ENCODE measurements around the gene RNU6-1. TPM values are rescaled to one million over a fixed set of nuclear protein-coding genes. Genes with fewer than 3 reads are reported as not detected.

RNU6-1 gene
- total RNA-seq, 1 experiment from 2014 or later, result not detected

GRCh38 chr15:67808821-67809220 lies 31.0 kb downstream of the RNU6-1 start:
- Histone ChIP-seq H3K27ac (ENCODE audit: low read length) (no peak overlapping the region), H3K36me3 (ENCODE audit: control insufficient read depth, insufficient read depth, low read length) (no peaks in the 10 kb centered on the region), H3K27me3 (ENCODE audit: control insufficient read depth, insufficient read depth, low read length) (no peaks in the 10 kb centered on the region), H3K9me3 (ENCODE audit: control insufficient read depth, insufficient read depth, low read depth, low read length) (no peaks in the 10 kb centered on the region), H3K4me1 (ENCODE audit: control insufficient read depth, insufficient read depth, low read length) (no peaks in the 10 kb centered on the region), H3K4me3 (ENCODE audit: low read depth in 2 of 2, low read length in 2 of 2) (no peak overlapping the region)
- ATAC-seq, result no peak
- TF ChIP-seq, protein P1, sequence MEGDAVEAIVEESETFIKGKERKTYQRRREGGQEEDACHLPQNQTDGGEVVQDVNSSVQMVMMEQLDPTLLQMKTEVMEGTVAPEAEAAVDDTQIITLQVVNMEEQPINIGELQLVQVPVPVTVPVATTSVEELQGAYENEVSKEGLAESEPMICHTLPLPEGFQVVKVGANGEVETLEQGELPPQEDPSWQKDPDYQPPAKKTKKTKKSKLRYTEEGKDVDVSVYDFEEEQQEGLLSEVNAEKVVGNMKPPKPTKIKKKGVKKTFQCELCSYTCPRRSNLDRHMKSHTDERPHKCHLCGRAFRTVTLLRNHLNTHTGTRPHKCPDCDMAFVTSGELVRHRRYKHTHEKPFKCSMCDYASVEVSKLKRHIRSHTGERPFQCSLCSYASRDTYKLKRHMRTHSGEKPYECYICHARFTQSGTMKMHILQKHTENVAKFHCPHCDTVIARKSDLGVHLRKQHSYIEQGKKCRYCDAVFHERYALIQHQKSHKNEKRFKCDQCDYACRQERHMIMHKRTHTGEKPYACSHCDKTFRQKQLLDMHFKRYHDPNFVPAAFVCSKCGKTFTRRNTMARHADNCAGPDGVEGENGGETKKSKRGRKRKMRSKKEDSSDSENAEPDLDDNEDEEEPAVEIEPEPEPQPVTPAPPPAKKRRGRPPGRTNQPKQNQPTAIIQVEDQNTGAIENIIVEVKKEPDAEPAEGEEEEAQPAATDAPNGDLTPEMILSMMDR (IDR thresholded peaks at IDR 0.05), result no peak
- TF ChIP-seq TCF7L2 (IDR thresholded peaks at IDR 0.05; ENCODE audit: low read depth, low read length) (no peak), POLR2AphosphoS5 (IDR thresholded peaks at IDR 0.05; ENCODE audit: low read depth, low read length) (no peak), SIN3A (IDR thresholded peaks at IDR 0.05; ENCODE audit: borderline replicate concordance, insufficient read depth, low read depth, low read length) (no peak)
- TF ChIP-seq, protein P2, sequence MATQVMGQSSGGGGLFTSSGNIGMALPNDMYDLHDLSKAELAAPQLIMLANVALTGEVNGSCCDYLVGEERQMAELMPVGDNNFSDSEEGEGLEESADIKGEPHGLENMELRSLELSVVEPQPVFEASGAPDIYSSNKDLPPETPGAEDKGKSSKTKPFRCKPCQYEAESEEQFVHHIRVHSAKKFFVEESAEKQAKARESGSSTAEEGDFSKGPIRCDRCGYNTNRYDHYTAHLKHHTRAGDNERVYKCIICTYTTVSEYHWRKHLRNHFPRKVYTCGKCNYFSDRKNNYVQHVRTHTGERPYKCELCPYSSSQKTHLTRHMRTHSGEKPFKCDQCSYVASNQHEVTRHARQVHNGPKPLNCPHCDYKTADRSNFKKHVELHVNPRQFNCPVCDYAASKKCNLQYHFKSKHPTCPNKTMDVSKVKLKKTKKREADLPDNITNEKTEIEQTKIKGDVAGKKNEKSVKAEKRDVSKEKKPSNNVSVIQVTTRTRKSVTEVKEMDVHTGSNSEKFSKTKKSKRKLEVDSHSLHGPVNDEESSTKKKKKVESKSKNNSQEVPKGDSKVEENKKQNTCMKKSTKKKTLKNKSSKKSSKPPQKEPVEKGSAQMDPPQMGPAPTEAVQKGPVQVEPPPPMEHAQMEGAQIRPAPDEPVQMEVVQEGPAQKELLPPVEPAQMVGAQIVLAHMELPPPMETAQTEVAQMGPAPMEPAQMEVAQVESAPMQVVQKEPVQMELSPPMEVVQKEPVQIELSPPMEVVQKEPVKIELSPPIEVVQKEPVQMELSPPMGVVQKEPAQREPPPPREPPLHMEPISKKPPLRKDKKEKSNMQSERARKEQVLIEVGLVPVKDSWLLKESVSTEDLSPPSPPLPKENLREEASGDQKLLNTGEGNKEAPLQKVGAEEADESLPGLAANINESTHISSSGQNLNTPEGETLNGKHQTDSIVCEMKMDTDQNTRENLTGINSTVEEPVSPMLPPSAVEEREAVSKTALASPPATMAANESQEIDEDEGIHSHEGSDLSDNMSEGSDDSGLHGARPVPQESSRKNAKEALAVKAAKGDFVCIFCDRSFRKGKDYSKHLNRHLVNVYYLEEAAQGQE (IDR thresholded peaks at IDR 0.05; ENCODE audit: insufficient read depth in 1 of 2, low read depth in 2 of 2, low read length in 1 of 2), result no peak
- CTCF ChIA-PET, result no interaction called here
- no TSS peak for BruUV-seq (replicated peaks)
- intact Hi-C loops (cut with micrococcal nuclease; ENCODE audit: unreplicated experiment), result no loop called here
- POLR2A ChIA-PET, result no interaction called here
- in situ Hi-C loops (cut with HindIII; ENCODE audit: low pct_unique_long_range_greater_than_20kb, low sequenced_read_pairs), result no loop called here
- no peak for DNase-seq (ENCODE audit: low read depth, low spot score)

DNA sequence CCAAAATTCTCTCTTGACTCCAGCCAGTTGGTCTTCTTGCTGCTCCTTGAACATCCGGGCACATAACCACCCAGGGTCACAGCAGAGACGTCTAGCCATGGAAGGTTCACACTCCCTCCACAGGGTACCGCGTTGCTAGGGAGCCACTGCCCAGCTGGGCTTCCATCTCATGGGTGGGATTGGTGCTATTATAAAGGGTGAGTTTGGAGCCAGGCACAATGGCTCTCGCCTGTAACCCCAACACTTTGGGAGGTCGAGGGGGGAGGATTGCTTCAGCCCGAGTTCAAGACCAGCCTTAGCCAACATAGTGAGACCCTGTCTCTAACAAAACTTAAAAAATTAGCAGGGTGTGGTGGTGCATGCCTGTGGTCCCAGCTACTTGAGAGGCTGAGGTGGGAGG lies 32.0 kb downstream of the RNU6-1 start:
- Histone ChIP-seq H3K27me3 (ENCODE audit: control insufficient read depth, insufficient read depth, low read length) (no peaks in the 10 kb centered on the region), H3K4me1 (ENCODE audit: control insufficient read depth, insufficient read depth, low read length) (no peaks in the 10 kb centered on the region), H3K27ac (ENCODE audit: low read length) (no peak overlapping the region), H3K4me3 (ENCODE audit: low read depth in 2 of 2, low read length in 2 of 2) (no peak overlapping the region), H3K9me3 (ENCODE audit: control insufficient read depth, insufficient read depth, low read depth, low read length) (no peaks in the 10 kb centered on the region), H3K36me3 (ENCODE audit: control insufficient read depth, insufficient read depth, low read length) (no peaks in the 10 kb centered on the region)
- intact Hi-C loops (cut with micrococcal nuclease; ENCODE audit: unreplicated experiment), result no loop called here
- ChIA-PET POLR2A (interaction anchor here (0.5 kb wide), 1 partner anchor 26 kb away, joined by 3 read pairs; no protein-coding TSS in a partner anchor), CTCF (no interaction called here)
- TF ChIP-seq SIN3A (IDR thresholded peaks at IDR 0.05; ENCODE audit: borderline replicate concordance, insufficient read depth, low read depth, low read length), result no peak
- TF ChIP-seq, protein P2 (IDR thresholded peaks at IDR 0.05; ENCODE audit: insufficient read depth in 1 of 2, low read depth in 2 of 2, low read length in 1 of 2), result no peak
- TF ChIP-seq TCF7L2 (IDR thresholded peaks at IDR 0.05; ENCODE audit: low read depth, low read length), result no peak
- TF ChIP-seq, protein P1 (IDR thresholded peaks at IDR 0.05), result no peak
- no peak for TF ChIP-seq POLR2AphosphoS5 (IDR thresholded peaks at IDR 0.05; ENCODE audit: low read depth, low read length)
- DNase-seq (ENCODE audit: low read depth, low spot score) (no peak), ATAC-seq (no peak)
- in situ Hi-C loops (cut with HindIII; ENCODE audit: low pct_unique_long_range_greater_than_20kb, low sequenced_read_pairs), result no loop called here
- BruUV-seq (replicated peaks), result no TSS peak
